HL-60 (cell line): Measurements from ENCODE around the gene TMPRSS2.

Source experiments
- POLR2AphosphoS5 ChIP-seq: IDR thresholded peaks from 2 replicates; pipeline ENCODE4 v1.6.1; 2012; ENCODE audit warnings: low read depth
- SPI1 ChIP-seq: IDR thresholded peaks from 2 replicates; pipeline ENCODE4 v1.6.1; 2012; ENCODE audit warnings: low read depth, mild to moderate bottlenecking, borderline replicate concordance
- TF ChIP-seq, protein P1 (sequence below): IDR thresholded peaks from one replicate; pipeline ENCODE4 v1.5.1; 2011; ENCODE audit warnings: low read length, control low read depth, inconsistent platforms; ENCODE audit not compliant: insufficient read depth
- TF ChIP-seq, protein P2 (sequence below): IDR thresholded peaks from 2 replicates; pipeline ENCODE4 v1.6.1; 2012; ENCODE audit warnings: low read depth; ENCODE audit not compliant: insufficient replicate concordance

DNA sequence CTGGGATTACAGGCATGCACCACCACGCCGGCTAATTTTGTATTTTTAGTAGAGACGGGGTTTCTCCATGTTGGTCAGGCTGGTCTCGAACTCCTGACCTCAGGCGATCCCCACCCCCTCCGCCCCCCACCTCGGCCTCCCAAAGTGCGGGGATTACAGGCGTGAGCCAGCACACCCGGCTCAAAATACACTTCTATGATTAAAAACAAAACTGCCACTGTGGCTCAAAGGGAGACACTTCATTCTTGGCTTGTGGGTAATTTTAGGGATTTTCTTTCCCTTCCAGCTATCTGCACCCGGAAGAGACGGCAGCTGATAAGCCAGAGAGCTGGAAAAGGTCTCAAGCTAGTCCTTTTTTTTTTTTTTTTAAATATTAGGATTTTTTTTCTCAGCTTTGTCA, 24.5 kb downstream of the TMPRSS2 start:
- TF ChIP-seq, protein P1, sequence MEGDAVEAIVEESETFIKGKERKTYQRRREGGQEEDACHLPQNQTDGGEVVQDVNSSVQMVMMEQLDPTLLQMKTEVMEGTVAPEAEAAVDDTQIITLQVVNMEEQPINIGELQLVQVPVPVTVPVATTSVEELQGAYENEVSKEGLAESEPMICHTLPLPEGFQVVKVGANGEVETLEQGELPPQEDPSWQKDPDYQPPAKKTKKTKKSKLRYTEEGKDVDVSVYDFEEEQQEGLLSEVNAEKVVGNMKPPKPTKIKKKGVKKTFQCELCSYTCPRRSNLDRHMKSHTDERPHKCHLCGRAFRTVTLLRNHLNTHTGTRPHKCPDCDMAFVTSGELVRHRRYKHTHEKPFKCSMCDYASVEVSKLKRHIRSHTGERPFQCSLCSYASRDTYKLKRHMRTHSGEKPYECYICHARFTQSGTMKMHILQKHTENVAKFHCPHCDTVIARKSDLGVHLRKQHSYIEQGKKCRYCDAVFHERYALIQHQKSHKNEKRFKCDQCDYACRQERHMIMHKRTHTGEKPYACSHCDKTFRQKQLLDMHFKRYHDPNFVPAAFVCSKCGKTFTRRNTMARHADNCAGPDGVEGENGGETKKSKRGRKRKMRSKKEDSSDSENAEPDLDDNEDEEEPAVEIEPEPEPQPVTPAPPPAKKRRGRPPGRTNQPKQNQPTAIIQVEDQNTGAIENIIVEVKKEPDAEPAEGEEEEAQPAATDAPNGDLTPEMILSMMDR = no peak
- TF ChIP-seq POLR2AphosphoS5 (no peak), SPI1 (no peak)
- TF ChIP-seq, protein P2, sequence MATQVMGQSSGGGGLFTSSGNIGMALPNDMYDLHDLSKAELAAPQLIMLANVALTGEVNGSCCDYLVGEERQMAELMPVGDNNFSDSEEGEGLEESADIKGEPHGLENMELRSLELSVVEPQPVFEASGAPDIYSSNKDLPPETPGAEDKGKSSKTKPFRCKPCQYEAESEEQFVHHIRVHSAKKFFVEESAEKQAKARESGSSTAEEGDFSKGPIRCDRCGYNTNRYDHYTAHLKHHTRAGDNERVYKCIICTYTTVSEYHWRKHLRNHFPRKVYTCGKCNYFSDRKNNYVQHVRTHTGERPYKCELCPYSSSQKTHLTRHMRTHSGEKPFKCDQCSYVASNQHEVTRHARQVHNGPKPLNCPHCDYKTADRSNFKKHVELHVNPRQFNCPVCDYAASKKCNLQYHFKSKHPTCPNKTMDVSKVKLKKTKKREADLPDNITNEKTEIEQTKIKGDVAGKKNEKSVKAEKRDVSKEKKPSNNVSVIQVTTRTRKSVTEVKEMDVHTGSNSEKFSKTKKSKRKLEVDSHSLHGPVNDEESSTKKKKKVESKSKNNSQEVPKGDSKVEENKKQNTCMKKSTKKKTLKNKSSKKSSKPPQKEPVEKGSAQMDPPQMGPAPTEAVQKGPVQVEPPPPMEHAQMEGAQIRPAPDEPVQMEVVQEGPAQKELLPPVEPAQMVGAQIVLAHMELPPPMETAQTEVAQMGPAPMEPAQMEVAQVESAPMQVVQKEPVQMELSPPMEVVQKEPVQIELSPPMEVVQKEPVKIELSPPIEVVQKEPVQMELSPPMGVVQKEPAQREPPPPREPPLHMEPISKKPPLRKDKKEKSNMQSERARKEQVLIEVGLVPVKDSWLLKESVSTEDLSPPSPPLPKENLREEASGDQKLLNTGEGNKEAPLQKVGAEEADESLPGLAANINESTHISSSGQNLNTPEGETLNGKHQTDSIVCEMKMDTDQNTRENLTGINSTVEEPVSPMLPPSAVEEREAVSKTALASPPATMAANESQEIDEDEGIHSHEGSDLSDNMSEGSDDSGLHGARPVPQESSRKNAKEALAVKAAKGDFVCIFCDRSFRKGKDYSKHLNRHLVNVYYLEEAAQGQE = no peak
